Gastroesophageal sphincter (tissue), 4 donors: ENCODE results near the gene CASK. TPM values are rescaled to one million over a fixed set of nuclear protein-coding genes. Genes with fewer than 3 reads are reported as not detected.

Experiments used
- ATAC-seq: fragments of 150-250 bp; one replicate; pipeline ENCODE4 v1.9.1; 2016; ENCODE audit warnings: mild to moderate bottlenecking, moderate library complexity
- H3K27ac ChIP-seq, 4 donors: fragments of 200-600 bp; sonication (generic) in 3 of 4; 1 replicate in 3 of 4; 2 replicates in 1 of 4; pipeline ENCODE4 v1.5.1; 2016 to 2019
- H3K27me3 ChIP-seq: fragments of 200-600 bp; sonication (generic); one replicate; pipeline ENCODE4 v1.5.1; 2019
- H3K36me3 ChIP-seq, 2 donors: fragments of 200-600 bp; sonication (generic); one replicate each; pipeline ENCODE4 v1.5.1; 2019; ENCODE audit warnings: control low read depth in 1 of 2
- H3K4me1 ChIP-seq, 3 donors: fragments of 200-600 bp; sonication (generic); 1 replicate in 2 of 3; 2 replicates in 1 of 3; pipeline ENCODE4 v1.5.1; 2016 to 2019; ENCODE audit warnings: control low read depth in 2 of 3
- H3K4me3 ChIP-seq, 2 donors: fragments of 200-600 bp; sonication (generic); one replicate each; pipeline ENCODE4 v1.5.1; 2019; ENCODE audit warnings: mild to moderate bottlenecking in 1 of 2, moderate library complexity in 1 of 2
- H3K9me3 ChIP-seq, 3 donors: fragments of 200-600 bp; sonication (generic); one replicate each; pipeline ENCODE4 v1.5.1; 2017 to 2019; ENCODE audit warnings: control low read depth in 2 of 3
- EP300 ChIP-seq: sonication (generic); formaldehyde crosslinking; IDR thresholded peaks from one replicate; pipeline ENCODE4 v1.6.1; 2017; ENCODE audit warnings: antibody characterized with exemption, mild to moderate bottlenecking
- POLR2A ChIP-seq, 2 donors: fragments of 450-650 bp; IDR thresholded peaks; one replicate each; pipeline ENCODE4 v1.6.1; 2017; ENCODE audit warnings: antibody characterized with exemption in 2 of 2, mild to moderate bottlenecking in 2 of 2, moderate library complexity in 1 of 2
- POLR2AphosphoS5 ChIP-seq: sonication (generic); formaldehyde crosslinking; IDR thresholded peaks from one replicate; pipeline ENCODE4 v1.6.1; 2017; ENCODE audit warnings: antibody characterized with exemption
- WGBS, 2 donors: methylation state at CpG; one replicate each; pipeline ENCODE4 v1.1.5; 2018; ENCODE audit warnings: low coverage in 1 of 2; 5-methylcytosine and 5-hydroxymethylcytosine counted together
- total RNA-seq, 4 donors: library from RNA; depleted of rRNA; stranded (reverse); fragments of >200 nt; gene quantifications; one replicate each; pipeline ENCODE4 v1.1.0, GENCODE V29; 2016
- TF ChIP-seq, protein P1 (sequence below), 4 experiments: fragments of 200-600 bp in 2 of 4; fragments of 450-650 bp in 2 of 4; sonication (generic) in 1 of 4; IDR thresholded peaks; one replicate each; pipeline ENCODE4 v1.5.1; 2017 to 2019; ENCODE audit warnings: antibody characterized with exemption in 4 of 4, mild to moderate bottlenecking in 2 of 4, moderate library complexity in 2 of 4

CASK gene
- total RNA-seq, 4 donors from 2014 or later: 22.6 to 55.0 (median 30.5) TPM

DNA sequence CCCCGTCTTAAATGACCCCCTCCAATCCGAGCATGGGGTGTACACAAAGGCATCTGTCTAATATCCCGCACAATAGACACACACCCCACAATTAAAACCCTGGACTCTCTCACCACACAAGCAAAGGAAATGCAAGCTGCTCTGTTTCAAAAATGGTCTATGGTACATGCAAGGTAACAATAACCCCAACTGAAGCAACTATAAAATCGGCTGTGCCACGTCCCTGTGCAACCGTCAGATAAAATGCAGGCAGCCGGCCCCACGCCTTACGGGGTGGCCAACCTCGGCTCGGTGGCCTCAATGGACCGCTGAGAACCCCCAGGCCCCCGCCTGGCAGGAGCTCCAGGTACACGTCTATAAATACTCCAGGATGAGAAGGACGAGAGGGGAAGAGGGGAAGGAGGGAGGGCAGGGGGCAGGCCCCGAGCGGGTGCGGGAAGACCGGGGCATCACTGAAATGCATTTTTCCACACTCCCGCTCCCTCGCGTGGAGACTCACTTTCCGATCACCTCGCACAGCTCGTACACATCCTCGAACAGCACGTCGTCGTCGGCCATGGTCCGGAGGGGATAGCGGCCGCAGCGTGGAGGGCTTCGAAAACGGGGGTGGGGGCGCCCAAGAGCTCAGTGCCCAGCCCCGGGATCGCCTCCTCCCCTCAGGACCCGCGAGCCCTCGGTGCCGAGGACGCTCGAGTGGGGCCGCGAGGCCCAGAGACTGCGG is 763 bp downstream of the CASK start:
- no peaks in the 10 kb centered on the region for H3K9me3 ChIP-seq
- peak overlapping the region; percentile 86 to 93 (median 90) for H3K27ac ChIP-seq
- TF ChIP-seq, protein P1, sequence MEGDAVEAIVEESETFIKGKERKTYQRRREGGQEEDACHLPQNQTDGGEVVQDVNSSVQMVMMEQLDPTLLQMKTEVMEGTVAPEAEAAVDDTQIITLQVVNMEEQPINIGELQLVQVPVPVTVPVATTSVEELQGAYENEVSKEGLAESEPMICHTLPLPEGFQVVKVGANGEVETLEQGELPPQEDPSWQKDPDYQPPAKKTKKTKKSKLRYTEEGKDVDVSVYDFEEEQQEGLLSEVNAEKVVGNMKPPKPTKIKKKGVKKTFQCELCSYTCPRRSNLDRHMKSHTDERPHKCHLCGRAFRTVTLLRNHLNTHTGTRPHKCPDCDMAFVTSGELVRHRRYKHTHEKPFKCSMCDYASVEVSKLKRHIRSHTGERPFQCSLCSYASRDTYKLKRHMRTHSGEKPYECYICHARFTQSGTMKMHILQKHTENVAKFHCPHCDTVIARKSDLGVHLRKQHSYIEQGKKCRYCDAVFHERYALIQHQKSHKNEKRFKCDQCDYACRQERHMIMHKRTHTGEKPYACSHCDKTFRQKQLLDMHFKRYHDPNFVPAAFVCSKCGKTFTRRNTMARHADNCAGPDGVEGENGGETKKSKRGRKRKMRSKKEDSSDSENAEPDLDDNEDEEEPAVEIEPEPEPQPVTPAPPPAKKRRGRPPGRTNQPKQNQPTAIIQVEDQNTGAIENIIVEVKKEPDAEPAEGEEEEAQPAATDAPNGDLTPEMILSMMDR (IDR thresholded peaks at IDR 0.05): no peak
- no peak for TF ChIP-seq EP300
- TF ChIP-seq POLR2A (IDR thresholded peaks at IDR 0.05): no peak
- TF ChIP-seq POLR2AphosphoS5: no peak
- WGBS, 2 donors: 0 to 51% methylated on average over 2 to 4 of the region's 48 CpGs
- no peaks in the 10 kb centered on the region for H3K36me3 ChIP-seq
- H3K4me3 ChIP-seq: peak overlapping the region; percentile 63 to 66
- peak; percentile 6 for ATAC-seq
- no peaks in the 10 kb centered on the region for H3K27me3 ChIP-seq
- peaks cover 0 to 20% (median 0%) of the 10 kb centered on the region in 3 donors for H3K4me1 ChIP-seq

- Histone ChIP-seq H3K4me3 (peak overlapping the region; percentile 63 to 66), H3K9me3 (no peaks in the 10 kb centered on the region), H3K36me3 (no peaks in the 10 kb centered on the region), H3K4me1 (peaks cover 0 to 23% (median 0%) of the 10 kb centered on the region in 3 donors), H3K27me3 (no peaks in the 10 kb centered on the region), H3K27ac (peak overlapping the region in 3 of 4 donors; percentile 88 to 93 (median 91))
- WGBS, 2 donors: 0 to 49% methylated on average over 8 to 10 of the region's 13 CpGs
- ATAC-seq: no peak
- TF ChIP-seq POLR2AphosphoS5 (no peak), EP300 (no peak), POLR2A (IDR thresholded peaks at IDR 0.05) (no peak)
- TF ChIP-seq, protein P1 (IDR thresholded peaks at IDR 0.05): no peak
These were observed 1.6 kb downstream of the CASK start for GRCh38 chrX:41921492-41922430.

DNA sequence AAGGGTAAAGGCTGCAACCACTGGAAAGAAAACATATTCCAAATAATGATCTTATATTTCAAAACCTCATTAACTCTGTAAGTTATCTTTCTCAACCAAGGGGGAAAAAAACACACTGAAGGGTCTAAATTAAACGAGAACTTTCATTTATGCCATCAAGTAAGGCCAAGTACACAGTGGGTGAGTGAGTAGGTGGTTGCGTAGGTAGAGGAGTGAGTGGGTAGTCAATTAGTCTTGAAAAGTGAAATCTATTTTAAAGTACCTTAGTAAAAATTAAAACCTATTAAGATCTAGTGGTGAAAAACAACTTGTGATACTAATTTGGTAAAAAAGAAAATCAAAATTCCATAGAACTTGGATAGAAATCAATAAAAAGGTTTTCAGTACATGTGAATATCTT is 3.5 kb downstream of the CASK start:
- H3K9me3 ChIP-seq: no peaks in the 10 kb centered on the region
- TF ChIP-seq EP300: no peak
- TF ChIP-seq POLR2AphosphoS5: no peak
- TF ChIP-seq, protein P1 (IDR thresholded peaks at IDR 0.05): no peak
- no peaks in the 10 kb centered on the region for H3K36me3 ChIP-seq
- no peak overlapping the region for H3K27ac ChIP-seq
- no peak for ATAC-seq
- 72 to 94% methylated on average over 2 of the region's 2 CpGs for WGBS, 2 donors
- no peaks in the 10 kb centered on the region for H3K27me3 ChIP-seq
- no peak overlapping the region for H3K4me3 ChIP-seq
- H3K4me1 ChIP-seq: peaks cover 0 to 30% (median 0%) of the 10 kb centered on the region in 3 donors

- Histone ChIP-seq H3K4me1 (peaks cover 0 to 41% (median 0%) of the 10 kb centered on the region in 3 donors), H3K36me3 (no peaks in the 10 kb centered on the region), H3K9me3 (no peaks in the 10 kb centered on the region), H3K27ac (no peak overlapping the region), H3K27me3 (no peaks in the 10 kb centered on the region), H3K4me3 (no peak overlapping the region)
- WGBS, 2 donors: 60 to 70% methylated on average over 1 to 5 of the region's 5 CpGs
- no peak for ATAC-seq
- TF ChIP-seq POLR2A (IDR thresholded peaks at IDR 0.05) (no peak), POLR2AphosphoS5 (no peak), EP300 (no peak)
- TF ChIP-seq, protein P1 (IDR thresholded peaks at IDR 0.05): no peak
These were observed 5.8 kb downstream of the CASK start for GRCh38 chrX:41917517-41917916.
